GM12864 (cell line): Measurements from ENCODE around the gene RACGAP1.

Source experiments
- DNase-seq: peaks from one replicate; pipeline ENCODE4 v3.0.0-alpha.2; 2011; ENCODE audit warnings: low read depth
- H3K4me3 ChIP-seq: 2 replicates; pipeline ENCODE4 v1.5.1; 2011; ENCODE audit warnings: mild to moderate bottlenecking, low read depth, low read length, control low read depth
- TF ChIP-seq, protein P1 (sequence below): IDR thresholded peaks from 2 replicates; pipeline ENCODE4 v1.5.1; 2011; ENCODE audit warnings: low read depth, mild to moderate bottlenecking, moderate library complexity, low read length, control low read depth, inconsistent platforms; ENCODE audit errors: missing control alignments

The RACGAP1 gene

DNA sequence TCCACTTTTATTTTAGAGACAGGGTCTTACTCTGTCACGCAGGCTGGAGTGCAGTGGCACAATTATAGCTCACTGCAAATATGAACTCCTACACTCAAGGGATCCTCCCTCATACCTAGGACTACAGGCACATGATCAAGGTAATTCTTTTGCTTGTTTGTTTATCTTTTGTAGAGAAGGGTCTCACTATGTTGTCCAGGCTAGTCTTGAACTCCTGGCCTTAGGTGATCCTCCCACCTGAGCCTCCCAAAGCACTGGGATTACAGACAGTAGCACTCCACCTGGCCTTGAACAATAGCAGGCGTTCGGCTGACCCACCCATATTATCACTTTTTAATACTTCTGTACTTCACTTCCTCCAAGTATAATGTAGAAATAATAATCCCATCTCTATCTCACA is 1.4 kb upstream of the RACGAP1 start:
- TF ChIP-seq, protein P1, sequence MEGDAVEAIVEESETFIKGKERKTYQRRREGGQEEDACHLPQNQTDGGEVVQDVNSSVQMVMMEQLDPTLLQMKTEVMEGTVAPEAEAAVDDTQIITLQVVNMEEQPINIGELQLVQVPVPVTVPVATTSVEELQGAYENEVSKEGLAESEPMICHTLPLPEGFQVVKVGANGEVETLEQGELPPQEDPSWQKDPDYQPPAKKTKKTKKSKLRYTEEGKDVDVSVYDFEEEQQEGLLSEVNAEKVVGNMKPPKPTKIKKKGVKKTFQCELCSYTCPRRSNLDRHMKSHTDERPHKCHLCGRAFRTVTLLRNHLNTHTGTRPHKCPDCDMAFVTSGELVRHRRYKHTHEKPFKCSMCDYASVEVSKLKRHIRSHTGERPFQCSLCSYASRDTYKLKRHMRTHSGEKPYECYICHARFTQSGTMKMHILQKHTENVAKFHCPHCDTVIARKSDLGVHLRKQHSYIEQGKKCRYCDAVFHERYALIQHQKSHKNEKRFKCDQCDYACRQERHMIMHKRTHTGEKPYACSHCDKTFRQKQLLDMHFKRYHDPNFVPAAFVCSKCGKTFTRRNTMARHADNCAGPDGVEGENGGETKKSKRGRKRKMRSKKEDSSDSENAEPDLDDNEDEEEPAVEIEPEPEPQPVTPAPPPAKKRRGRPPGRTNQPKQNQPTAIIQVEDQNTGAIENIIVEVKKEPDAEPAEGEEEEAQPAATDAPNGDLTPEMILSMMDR: no peak
- no peak overlapping the region for H3K4me3 ChIP-seq

DNA sequence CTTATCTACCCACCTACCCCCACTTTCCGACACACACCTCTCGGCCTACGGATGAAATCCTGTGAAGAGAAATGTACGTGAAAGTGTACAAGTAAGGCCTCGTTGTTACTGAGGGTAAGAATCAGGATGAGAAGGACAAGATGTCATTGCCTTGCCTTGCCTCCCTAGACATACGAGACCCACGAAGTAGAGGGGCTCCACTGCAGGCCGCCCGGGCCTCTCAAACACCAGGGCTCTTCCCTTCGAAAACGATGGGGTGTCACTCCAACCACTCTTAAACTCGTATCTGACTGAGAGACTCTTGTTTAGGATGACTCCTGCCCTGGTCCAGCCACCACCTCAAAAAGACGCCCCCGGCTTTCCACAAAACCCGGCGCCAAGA is 498 bp downstream of the RACGAP1 start:
- H3K4me3 ChIP-seq: peak overlapping the region; percentile 80
- DNase-seq: peak; percentile 10
- TF ChIP-seq, protein P1: no peak

More for the DNA sequence above, 1.4 kb upstream of the RACGAP1 start:
- no peak for DNase-seq

DNA sequence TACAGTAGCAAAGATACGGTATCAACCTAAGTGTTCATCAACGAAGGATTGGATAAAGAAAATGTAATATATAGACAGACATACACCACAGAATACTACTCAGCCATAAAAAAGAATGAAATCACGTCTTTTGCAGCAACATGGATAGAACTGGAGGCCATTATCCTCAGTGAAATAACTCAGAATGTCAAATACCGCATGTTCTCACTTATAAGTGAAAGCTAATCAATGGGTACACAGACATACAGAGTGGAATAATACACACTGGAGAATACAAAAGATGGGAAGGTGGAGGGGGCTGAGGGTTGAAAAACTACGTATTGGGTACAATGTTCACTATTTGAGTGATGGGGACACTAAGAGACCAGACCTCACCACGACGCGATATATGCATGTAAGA is 1.1 kb downstream of the RACGAP1 start:
- peak overlapping the region; percentile 80 for H3K4me3 ChIP-seq
- DNase-seq: no peak
- TF ChIP-seq, protein P1: no peak

DNA sequence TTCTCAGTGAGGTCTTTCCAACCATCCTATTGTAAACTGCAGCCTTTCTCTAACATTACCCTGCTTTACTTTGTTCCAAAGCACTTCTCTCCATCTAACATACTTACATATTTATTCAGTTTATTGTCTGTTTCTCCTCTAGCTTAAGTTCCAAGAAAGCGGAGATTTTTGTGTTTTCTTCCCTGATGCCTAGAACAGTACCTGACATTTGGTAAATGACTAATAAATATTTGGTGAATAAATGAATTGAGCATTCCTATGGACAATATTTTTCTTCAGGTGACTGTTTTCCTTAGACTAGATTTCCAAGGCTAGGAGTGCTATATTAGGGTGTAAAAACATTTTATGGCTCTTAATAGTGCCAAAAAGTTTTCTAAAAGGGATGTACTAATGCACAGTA is 2.4 kb downstream of the RACGAP1 start:
- no peak for DNase-seq
- H3K4me3 ChIP-seq: no peak overlapping the region
- TF ChIP-seq, protein P1: no peak

DNA sequence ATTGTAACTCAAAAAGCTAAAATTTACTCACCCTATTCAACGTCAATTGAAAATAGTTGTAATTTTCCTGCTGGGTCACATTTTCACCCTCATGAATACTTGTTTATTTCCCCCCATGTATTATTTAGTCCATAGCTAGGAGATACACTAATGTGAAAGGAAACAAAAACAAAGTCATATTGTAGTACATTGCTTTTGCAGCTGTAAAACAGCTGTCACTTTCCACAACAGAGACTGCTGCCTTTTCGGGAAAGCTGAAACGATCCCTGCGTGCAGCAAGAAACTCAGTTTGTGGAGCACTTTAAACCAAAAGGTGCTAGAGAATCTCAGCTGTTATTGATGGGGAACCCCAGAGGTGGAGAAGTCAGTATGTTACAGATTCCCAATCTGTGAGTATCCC is 4.3 kb downstream of the RACGAP1 start:
- TF ChIP-seq, protein P1: no peak
- no peak for DNase-seq
- no peak overlapping the region for H3K4me3 ChIP-seq

DNA sequence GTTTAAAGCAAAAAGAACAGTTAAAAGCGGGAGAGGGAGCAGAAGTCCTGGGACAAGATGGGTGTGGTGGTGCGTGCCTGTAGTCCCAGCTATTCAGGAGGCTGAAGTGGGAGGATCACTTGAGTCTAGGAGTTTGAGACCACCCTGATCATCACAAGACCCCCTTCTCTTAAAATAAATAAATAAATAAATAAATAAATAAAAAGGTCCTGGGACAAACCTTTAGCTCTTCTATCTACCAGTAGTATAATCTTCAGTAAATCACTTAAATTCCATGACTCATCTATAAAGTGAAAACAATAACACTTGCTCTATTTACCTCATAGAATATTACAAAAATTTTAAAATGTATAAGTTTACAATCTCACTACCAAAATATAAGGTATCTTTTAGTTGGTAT is 5.8 kb downstream of the RACGAP1 start:
- no peak overlapping the region for H3K4me3 ChIP-seq
- no peak for DNase-seq
- TF ChIP-seq, protein P1: no peak

DNA sequence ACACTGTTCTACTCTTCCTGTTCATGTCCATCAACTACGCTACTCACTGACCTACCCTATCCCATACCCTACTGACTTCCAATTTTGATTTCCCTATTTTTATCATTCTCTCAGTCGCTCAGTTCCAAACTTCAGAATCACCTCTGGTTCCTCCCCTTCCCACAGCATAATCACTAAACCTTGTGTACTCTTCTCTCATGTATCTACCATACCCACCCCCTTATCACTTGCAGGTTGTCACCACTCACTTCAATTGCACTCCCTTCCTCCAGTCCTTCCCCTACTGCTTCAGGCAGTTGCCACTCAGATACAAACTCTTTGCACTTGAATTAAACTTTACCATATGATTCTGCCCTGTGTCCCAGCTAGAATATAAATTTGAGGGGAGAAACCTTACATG is 6.3 kb downstream of the RACGAP1 start:
- no peak overlapping the region for H3K4me3 ChIP-seq
- TF ChIP-seq, protein P1: no peak
- no peak for DNase-seq
